VCaP (cell line): Measurements from ENCODE around the gene FAM210A.
A peak's percentile ranks its signal among the peaks of the same experiment; 100 is the strongest.
"Not testable (repeated sequence)": the region's sequence is repeated elsewhere in the genome, so short reads cannot be mapped to it uniquely, and the experiment has no call there.

ENCODE experiments used
- H3K27ac ChIP-seq: fragments of 450-650 bp; 2 replicates; pipeline ENCODE4 v1.5.1; 2017
- TF ChIP-seq, protein P1 (sequence below): fragments of 450-650 bp; conservative IDR thresholded peaks from 2 replicates; pipeline ENCODE4 v1.5.1; 2017; ENCODE audit warnings: mild to moderate bottlenecking, moderate library complexity

FAM210A gene, protein sequence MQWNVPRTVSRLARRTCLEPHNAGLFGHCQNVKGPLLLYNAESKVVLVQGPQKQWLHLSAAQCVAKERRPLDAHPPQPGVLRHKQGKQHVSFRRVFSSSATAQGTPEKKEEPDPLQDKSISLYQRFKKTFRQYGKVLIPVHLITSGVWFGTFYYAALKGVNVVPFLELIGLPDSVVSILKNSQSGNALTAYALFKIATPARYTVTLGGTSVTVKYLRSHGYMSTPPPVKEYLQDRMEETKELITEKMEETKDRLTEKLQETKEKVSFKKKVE

DNA sequence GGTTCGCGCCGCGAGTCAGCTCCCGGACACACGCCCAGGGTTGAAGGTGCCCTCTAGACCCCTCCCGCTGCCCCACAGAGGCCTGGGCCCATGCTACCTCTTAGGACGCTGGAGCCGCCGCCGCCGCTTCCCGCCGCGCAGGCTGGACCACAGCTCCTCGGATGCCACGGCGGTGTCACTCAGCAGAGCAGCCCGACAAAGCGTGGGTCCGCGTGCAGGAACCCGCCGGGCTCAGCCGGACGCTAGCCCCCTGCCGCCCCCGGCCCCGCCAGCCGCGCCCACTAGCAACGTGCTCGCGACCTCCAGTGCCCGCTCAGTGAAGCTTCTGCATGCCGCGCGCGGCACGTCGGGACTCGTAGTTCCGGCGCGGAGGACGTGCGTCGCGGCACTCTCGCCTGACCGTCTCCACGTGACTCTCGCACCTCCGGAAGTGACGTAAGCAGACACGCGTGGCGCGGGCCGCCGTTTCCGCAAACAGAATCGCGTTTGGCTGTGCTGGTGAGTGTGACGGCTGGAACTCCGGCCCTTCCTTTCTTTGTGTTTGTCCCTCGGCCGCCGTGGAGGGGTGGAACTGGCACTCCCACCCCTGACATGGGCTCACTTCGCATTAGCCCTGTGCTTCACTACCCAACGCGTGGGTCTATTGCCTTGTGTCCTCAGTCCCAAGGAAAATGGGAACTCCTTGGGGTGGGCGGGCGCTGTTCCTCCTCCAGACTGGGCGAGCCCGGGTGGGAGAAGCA lies at the start of gene FAM210A, which contains the start of gene RNMT:
Gene FAM210A, minus strand, starts transcription at position 327 of the 740 bp plus-strand sequence. CDS start 44,481 bp downstream, outside the sequence.
Gene RNMT, plus strand, starts transcription at position 442 of the 740 bp plus-strand sequence. CDS start 4,845 bp downstream, outside the sequence.
- H3K27ac ChIP-seq, result peak within 1 kb of the TSS; percentile 81
- TF ChIP-seq, protein P1, sequence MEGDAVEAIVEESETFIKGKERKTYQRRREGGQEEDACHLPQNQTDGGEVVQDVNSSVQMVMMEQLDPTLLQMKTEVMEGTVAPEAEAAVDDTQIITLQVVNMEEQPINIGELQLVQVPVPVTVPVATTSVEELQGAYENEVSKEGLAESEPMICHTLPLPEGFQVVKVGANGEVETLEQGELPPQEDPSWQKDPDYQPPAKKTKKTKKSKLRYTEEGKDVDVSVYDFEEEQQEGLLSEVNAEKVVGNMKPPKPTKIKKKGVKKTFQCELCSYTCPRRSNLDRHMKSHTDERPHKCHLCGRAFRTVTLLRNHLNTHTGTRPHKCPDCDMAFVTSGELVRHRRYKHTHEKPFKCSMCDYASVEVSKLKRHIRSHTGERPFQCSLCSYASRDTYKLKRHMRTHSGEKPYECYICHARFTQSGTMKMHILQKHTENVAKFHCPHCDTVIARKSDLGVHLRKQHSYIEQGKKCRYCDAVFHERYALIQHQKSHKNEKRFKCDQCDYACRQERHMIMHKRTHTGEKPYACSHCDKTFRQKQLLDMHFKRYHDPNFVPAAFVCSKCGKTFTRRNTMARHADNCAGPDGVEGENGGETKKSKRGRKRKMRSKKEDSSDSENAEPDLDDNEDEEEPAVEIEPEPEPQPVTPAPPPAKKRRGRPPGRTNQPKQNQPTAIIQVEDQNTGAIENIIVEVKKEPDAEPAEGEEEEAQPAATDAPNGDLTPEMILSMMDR, result no peak; the same call in 1 of the 2 replicates

DNA sequence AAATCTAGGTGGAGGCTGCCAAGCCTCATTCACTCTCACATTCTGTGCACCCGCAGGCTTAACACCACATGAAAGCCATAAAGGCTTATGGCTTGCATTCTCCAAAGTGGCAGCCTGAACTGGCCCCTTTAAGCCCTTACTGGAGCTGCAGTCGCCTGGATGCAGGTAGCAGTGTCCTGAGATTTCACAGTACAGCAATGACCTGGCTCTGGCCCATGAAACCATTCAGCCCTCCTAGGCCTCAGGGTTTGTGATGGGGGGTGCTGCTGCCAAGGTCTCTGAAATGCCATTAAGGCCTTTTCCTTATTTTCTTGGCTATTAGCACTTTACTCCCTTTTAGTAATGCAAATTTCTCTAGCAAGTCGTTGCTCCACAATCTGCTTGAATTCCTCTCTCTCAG lies 48.7 kb upstream of the FAM210A start:
- H3K27ac ChIP-seq, result no peak overlapping the region
- TF ChIP-seq, protein P1, result no peak

DNA sequence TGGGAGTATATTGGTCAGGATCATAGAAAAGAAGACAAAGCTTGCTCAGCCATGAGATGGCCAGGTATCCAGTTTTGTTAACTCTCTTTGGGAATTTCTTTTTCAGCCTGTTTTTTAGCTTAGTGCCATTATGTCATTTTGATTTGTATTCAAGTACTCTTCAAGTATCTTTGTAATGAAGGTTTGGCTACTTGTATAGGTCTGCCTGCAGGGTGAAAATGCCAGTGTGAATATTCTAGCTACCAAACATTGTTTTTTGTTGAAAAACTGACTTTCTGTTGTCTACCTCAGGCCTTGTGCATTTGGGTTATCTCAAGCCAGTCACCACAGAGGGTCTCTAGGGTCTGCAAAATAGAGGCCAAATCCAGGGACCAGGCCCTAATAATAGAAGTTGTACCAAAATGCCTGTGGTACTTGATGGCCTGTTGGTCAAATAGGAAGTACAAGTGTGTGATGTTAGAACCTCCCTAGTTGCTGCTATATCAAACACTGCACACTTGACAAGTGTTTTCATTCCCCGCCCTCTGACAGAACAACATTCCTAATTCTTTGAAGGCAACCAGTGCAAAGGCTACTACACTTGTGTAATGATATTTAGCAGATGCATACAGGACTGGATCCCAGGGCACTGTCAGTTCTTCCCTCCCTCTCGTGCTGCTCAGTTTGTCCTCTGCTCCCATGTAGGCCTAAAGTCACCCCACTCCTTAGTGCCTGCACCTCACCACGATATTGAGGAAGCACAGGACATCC lies 36.5 kb upstream of the FAM210A start:
- H3K27ac ChIP-seq, result no peak overlapping the region
- TF ChIP-seq, protein P1, result no peak

DNA sequence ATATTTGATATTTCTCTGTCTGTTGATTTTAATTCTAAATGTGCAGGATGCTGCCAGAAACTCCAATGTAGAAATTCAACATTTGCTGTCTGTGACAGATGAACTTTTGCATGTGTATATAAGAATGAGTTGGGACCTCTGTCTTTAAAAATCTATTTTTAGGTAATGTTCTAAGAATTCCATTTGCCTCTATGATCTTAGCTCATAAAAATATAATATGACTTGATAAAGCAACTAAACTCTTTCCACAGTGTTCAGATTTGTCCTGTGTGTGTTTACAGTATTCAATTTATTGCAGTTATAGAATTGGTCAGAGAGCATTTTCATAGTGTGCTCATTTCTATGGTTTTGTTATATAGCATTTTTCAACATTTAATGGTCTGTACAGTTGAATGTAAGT lies 33.7 kb upstream of the FAM210A start:
- H3K27ac ChIP-seq, result peak overlapping the region; percentile 39
- TF ChIP-seq, protein P1, result no peak

DNA sequence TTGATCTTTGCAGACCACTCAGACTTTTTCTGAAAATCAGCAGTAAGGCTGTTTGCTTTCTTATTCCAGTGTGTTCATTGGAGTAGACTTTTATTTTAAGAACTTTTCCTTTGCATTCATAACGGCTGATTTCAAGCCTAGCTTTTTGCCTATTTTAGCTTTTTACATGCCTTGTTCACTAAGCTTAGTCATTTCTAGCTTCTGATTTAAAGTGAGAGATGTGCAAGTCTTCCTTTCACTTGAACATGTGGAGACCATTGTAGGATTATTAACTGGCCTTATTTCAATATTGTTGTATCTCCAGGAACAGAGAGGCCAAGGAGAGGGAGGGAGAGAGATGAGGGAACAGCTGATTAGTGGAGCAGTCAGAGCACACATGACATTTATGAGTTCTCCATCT lies 32.3 kb upstream of the FAM210A start:
- TF ChIP-seq, protein P1, result no peak
- H3K27ac ChIP-seq, result no peak overlapping the region

DNA sequence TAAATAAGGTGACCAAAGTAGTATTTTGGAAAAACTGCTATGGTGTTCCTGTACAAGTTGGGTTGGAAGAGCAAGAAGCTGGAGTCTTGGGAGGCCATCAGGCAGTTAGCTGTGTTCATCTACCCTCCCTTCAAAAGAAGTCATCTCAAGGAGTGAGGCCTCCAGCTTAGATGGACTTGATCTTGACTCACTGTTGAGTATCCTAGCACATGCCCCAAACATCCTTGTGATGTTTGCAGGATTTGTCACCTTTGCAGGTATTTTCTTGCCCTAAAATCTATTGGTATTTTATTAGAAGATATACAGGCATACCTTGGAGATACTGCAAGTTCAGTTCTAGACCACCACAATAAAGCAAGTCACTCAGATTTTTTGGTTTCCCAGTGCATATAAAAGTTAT lies 30.3 kb upstream of the FAM210A start:
- TF ChIP-seq, protein P1, result no peak
- H3K27ac ChIP-seq, result no peak overlapping the region

DNA sequence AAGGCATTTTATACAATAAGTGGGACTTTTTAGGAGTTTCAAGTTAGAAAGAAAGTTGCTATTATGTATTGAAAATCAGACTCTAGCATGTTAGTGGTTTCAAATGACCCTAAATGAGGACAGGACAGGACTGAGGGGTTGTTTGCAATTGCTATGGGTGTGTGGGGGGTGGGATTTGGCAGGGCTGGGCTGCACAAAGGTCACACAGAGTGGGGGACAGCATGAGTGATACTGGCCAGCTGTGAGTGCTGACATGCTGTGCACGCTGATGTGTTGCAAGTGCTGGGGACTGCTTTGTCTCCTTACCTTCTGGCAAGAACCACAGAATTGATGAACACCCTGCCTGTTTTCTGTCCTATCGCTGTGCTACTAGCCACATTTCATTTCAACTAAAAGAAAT lies 29.9 kb upstream of the FAM210A start:
- TF ChIP-seq, protein P1, result no peak
- H3K27ac ChIP-seq, result no peak overlapping the region

DNA sequence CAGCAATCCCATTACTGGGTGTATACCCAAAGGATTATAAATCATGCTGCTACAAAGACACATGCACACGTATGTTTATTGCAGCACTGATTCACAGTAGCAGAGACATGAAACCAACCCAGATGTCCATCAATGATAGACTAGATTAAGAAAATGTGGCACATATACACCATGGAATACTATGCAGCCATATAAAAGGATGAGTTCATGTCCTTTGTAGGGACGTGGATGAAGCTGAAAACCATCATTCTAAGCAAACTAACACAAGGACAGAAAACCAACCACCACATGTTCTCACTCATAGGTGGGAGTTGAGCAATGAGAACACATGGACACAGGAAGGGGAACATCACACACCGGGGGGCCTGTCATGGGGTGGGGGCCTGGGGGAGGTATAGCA lies 25.2 kb upstream of the FAM210A start:
- H3K27ac ChIP-seq, result not testable (repeated sequence)
